Endothelial cell of umbilical vein (primary cell): ENCODE measurements around the gene PTPRT. TPM values are rescaled to one million over a fixed set of nuclear protein-coding genes. Genes with fewer than 3 reads are reported as not detected.

Source experiments
- BruUV-seq: library from RNA; stranded (reverse); fragments of 400-500 nt; replicated peaks from 2 replicates; lab custom pipeline; 2021; lab: Mats Ljungman, UMichigan
- CTCF ChIA-PET: fragments of 300-600, 350-600 bp; sonication (Branson Sonifier 250); formaldehyde crosslinking; loops from one replicate; lab custom pipeline; 2021; ENCODE audit warnings: antibody characterized with exemption, inconsistent platforms; lab: Charles Lee
- POLR2A ChIA-PET: fragments of 300-600, 350-600 bp; sonication (Branson Sonifier 250); formaldehyde crosslinking; loops from one replicate; lab custom pipeline; 2021; ENCODE audit warnings: antibody characterized with exemption, inconsistent platforms; lab: Charles Lee
- DNase-seq: peaks from one replicate; pipeline ENCODE4 v3.0.0-alpha.2; 2011; ENCODE audit warnings: low read depth, low spot score
- FAIRE-seq: peaks from 2 replicates; lab custom pipeline; 2011; peaks lifted over from hg19 to GRCh38; lab: Jason Lieb, UNC
- H2AFZ ChIP-seq: 2 replicates; pipeline ENCODE4 v1.6.0; 2012; ENCODE audit warnings: low read depth, low read length, control low read depth, inconsistent platforms
- H3K27ac ChIP-seq: 2 replicates; pipeline ENCODE4 v1.5.1; 2011; ENCODE audit warnings: low read depth, mild to moderate bottlenecking, control low read depth, low read length, moderate library complexity; ENCODE audit not compliant: insufficient read depth
- H3K27me3 ChIP-seq, 2 experiments: 2 replicates each; pipeline versions ENCODE4 v1.6.0 to v1.6.1; 2011; ENCODE audit warnings: low read length in 2 of 2, mixed read lengths in 1 of 2; ENCODE audit not compliant: control insufficient read depth in 2 of 2, insufficient read depth in 2 of 2
- H3K36me3 ChIP-seq, 2 experiments: 2 replicates in 1 of 2; 3 replicates in 1 of 2; pipeline ENCODE4 v1.5.1; 2011; ENCODE audit warnings: low read length in 2 of 2, mild to moderate bottlenecking in 1 of 2, moderate library complexity in 1 of 2; ENCODE audit not compliant: control insufficient read depth in 2 of 2, insufficient read depth in 2 of 2; ENCODE audit errors: extremely low read depth in 1 of 2
- H3K4me1 ChIP-seq: 3 replicates; pipeline ENCODE4 v1.5.1; 2011; ENCODE audit warnings: mild to moderate bottlenecking, low read length; ENCODE audit not compliant: control insufficient read depth, insufficient read depth; ENCODE audit errors: extremely low read depth
- H3K4me2 ChIP-seq: 2 replicates; pipeline ENCODE4 v1.6.1; 2011; ENCODE audit warnings: low read length, control low read depth, mixed read lengths; ENCODE audit not compliant: insufficient read depth
- H3K4me3 ChIP-seq, 3 experiments: fragments of 200-600 bp in 1 of 3; sonication (generic), shearing (Covaris generic) in 1 of 3; replicated peaks in 1 of 3; 2 replicates each; pipeline ENCODE4 v1.5.1; 2011 to 2016; ENCODE audit warnings: control low read depth in 3 of 3, low read length in 3 of 3, mild to moderate bottlenecking in 2 of 3, inconsistent platforms in 1 of 3, low read depth in 1 of 3, moderate library complexity in 1 of 3; ENCODE audit not compliant: insufficient read depth in 1 of 3
- H3K79me2 ChIP-seq: 2 replicates; pipeline ENCODE4 v1.6.0; 2012; ENCODE audit warnings: low read length, inconsistent platforms; ENCODE audit not compliant: control insufficient read depth, insufficient read depth
- H3K9ac ChIP-seq: replicated peaks from 2 replicates; pipeline ENCODE3; 2011; ENCODE audit warnings: low read length, control low read depth; ENCODE audit not compliant: insufficient read depth; ENCODE audit errors: extremely low read depth
- H3K9me1 ChIP-seq: replicated peaks from 3 replicates; pipeline ENCODE4 v1.6.0; 2011; ENCODE audit warnings: mild to moderate bottlenecking, low read length; ENCODE audit not compliant: control insufficient read depth, insufficient read depth; ENCODE audit errors: extremely low read depth
- H3K9me3 ChIP-seq: replicated peaks from 2 replicates; pipeline ENCODE4 v1.5.1; 2012; ENCODE audit warnings: low read length, inconsistent platforms; ENCODE audit not compliant: control insufficient read depth, insufficient read depth
- H4K20me1 ChIP-seq: replicated peaks from 2 replicates; pipeline ENCODE3; 2011; ENCODE audit warnings: mild to moderate bottlenecking, low read length; ENCODE audit not compliant: control insufficient read depth, insufficient read depth; ENCODE audit errors: extremely low read depth
- CTCF ChIP-seq, 2 donors: IDR thresholded peaks; 1 replicate in 1 of 2; 2 replicates in 1 of 2; pipeline ENCODE4 v1.5.1; 2011; ENCODE audit warnings: low read length in 2 of 2, mild to moderate bottlenecking in 2 of 2, moderate library complexity in 2 of 2, control low read depth in 1 of 2, inconsistent platforms in 1 of 2, low read depth in 1 of 2; ENCODE audit not compliant: insufficient read depth in 1 of 2; ENCODE audit errors: extremely low read depth in 1 of 2
- EZH2 ChIP-seq: IDR thresholded peaks from 2 replicates; pipeline ENCODE4 v1.6.1; 2012; ENCODE audit warnings: borderline replicate concordance, low read depth, mild to moderate bottlenecking, moderate library complexity, low read length, inconsistent platforms; ENCODE audit not compliant: severe bottlenecking
- FOS ChIP-seq: IDR thresholded peaks from 2 replicates; pipeline ENCODE4 v1.6.1; 2011; ENCODE audit warnings: mild to moderate bottlenecking, low read length, moderate library complexity, borderline replicate concordance; ENCODE audit not compliant: insufficient read depth
- GATA2 ChIP-seq: IDR thresholded peaks from 2 replicates; pipeline ENCODE4 v1.7.0; 2011; ENCODE audit warnings: low read depth, mild to moderate bottlenecking, moderate library complexity, mixed read lengths, low read length; ENCODE audit not compliant: insufficient read length, insufficient read depth
- JUN ChIP-seq: IDR thresholded peaks from 2 replicates; pipeline ENCODE4 v1.6.1; 2011; ENCODE audit warnings: borderline replicate concordance, low read depth; ENCODE audit not compliant: insufficient read length, insufficient read depth
- MAX ChIP-seq: IDR thresholded peaks from 2 replicates; pipeline ENCODE4 v1.6.1; 2011; ENCODE audit not compliant: insufficient read depth, insufficient read length
- MYC ChIP-seq: IDR thresholded peaks from one replicate; pipeline ENCODE4 v1.6.1; 2011; ENCODE audit warnings: mild to moderate bottlenecking, low read depth, low read length
- POLR2A ChIP-seq: IDR thresholded peaks from 2 replicates; pipeline ENCODE4 v1.6.1; 2012; ENCODE audit warnings: low read depth, mild to moderate bottlenecking, control low read depth, low read length
- POLR2AphosphoS5 ChIP-seq: IDR thresholded peaks from 2 replicates; pipeline ENCODE4 v1.6.1; 2012; ENCODE audit warnings: low read depth, mild to moderate bottlenecking, control low read depth, low read length, moderate library complexity; ENCODE audit not compliant: insufficient read depth
- dilution Hi-C: fragments of 300-500 bp; cut with MboI; formaldehyde crosslinking; loops from one replicate; pipeline ENCODE4 v1.15.0; 2019; ENCODE audit warnings: low sequenced_read_pairs; ENCODE audit not compliant: extremely low pct_ligation_motif_present
- intact Hi-C: fragments of 100-400 bp; cut with micrococcal nuclease; formaldehyde crosslinking; loops from one replicate; pipeline ENCODE4 v1.10.0; 2022
- polyA plus RNA-seq, 4 experiments: library from polyadenylated mRNA; depleted of rRNA in 3 of 4; stranded (reverse) in 3 of 4; unstranded in 1 of 4; fragments of >200 nt; gene quantifications; 2 replicates each; pipeline versions ENCODE4 v1.2.1 to v1.2.3, GENCODE V29; 2011 to 2012; ENCODE audit warnings: missing spikeins in 1 of 4
- total RNA-seq: library from RNA; stranded (reverse); gene quantifications from 2 replicates; pipeline ENCODE4 v1.2.3, GENCODE V29; 2021

The PTPRT gene
- total and polyA plus RNA-seq, 2 donors (not counting 3 experiments of a cell fraction or from before 2014, with no cell fraction given), result not detected

GRCh38 chr20:42595625-42596024, 594.1 kb downstream of the PTPRT start:
- H3K9me1 ChIP-seq, result no peaks in the 10 kb centered on the region
- dilution Hi-C loops (no loop called here), intact Hi-C loops (no loop called here)
- FAIRE-seq, result no peak
- H2AFZ ChIP-seq, result no peak overlapping the region
- no peaks in the 10 kb centered on the region for H3K36me3 ChIP-seq
- H3K79me2 ChIP-seq, result no peaks in the 10 kb centered on the region
- H3K27me3 ChIP-seq, result no peaks in the 10 kb centered on the region
- ChIA-PET POLR2A (no interaction called here), CTCF (no interaction called here)
- no peak overlapping the region for H3K4me2 ChIP-seq
- H4K20me1 ChIP-seq, result no peaks in the 10 kb centered on the region
- no peak for DNase-seq
- no peak overlapping the region for H3K4me3 ChIP-seq
- H3K9me3 ChIP-seq, result peaks cover 2% of the 10 kb centered on the region
- TF ChIP-seq CTCF (IDR thresholded peaks at IDR 0.05; ENCODE audit: extremely low read depth in 1 of 2, insufficient read depth in 1 of 2, low read depth in 1 of 2, low read length in 2 of 2) (no peak), POLR2AphosphoS5 (no peak), MAX (no peak), EZH2 (no peak), FOS (no peak), MYC (no peak), JUN (no peak), POLR2A (no peak), GATA2 (no peak)
- no peak overlapping the region for H3K27ac ChIP-seq
- BruUV-seq, result no TSS peak
- H3K9ac ChIP-seq, result no peak overlapping the region
- no peaks in the 10 kb centered on the region for H3K4me1 ChIP-seq
